Stimulated activated CD4-positive, alpha-beta T cell treated with anti-CD3 and anti-CD28 coated beads, TNF-alpha, amount 100 ng/mL, for 4 hours (primary cell): ENCODE results near the gene ACSF3.
"Not testable (repeated sequence)": the region's sequence is repeated elsewhere in the genome, so short reads cannot be mapped to it uniquely, and the experiment has no call there.

ENCODE experiments used
- DNase-seq, 3 experiments: peaks; one replicate each; pipeline ENCODE4 v3.0.0-alpha.2; 2020; ENCODE audit warnings: low read depth in 3 of 3

The ACSF3 gene

DNA sequence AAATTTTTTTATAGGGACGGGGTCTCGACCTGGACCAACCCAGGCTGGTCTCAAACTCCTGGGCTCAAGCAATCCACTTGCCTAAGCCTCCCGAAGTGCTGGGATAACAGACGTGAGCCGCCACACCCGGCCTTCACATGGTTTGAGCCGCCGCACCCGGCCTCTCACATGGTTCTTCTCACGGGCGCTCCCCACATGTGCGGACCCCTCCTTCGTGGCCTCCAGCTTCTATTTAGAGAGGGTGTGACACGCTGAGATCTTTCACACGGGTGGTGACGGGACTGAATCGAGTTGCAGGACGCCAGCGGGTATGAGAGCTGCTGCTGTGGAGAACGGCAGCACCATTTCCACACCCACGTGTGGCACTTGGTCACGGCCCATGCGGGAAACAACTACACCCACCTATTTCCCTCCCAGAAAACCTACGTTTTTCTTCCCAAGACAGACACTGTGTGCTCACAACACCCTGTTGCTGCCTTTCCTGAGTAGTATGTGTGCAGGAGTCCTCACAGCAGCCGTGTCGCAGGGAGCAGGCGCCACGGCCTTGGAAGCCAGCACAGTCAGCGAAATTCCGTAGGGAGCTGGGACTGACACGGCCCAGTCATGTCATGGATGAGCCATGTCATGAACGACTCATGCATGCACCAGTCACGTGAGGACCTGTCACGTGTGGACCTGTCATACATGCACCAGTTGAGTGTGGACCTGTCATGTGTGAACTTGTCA lies 20.1 kb upstream of the ACSF3 start:
- no peak for DNase-seq

DNA sequence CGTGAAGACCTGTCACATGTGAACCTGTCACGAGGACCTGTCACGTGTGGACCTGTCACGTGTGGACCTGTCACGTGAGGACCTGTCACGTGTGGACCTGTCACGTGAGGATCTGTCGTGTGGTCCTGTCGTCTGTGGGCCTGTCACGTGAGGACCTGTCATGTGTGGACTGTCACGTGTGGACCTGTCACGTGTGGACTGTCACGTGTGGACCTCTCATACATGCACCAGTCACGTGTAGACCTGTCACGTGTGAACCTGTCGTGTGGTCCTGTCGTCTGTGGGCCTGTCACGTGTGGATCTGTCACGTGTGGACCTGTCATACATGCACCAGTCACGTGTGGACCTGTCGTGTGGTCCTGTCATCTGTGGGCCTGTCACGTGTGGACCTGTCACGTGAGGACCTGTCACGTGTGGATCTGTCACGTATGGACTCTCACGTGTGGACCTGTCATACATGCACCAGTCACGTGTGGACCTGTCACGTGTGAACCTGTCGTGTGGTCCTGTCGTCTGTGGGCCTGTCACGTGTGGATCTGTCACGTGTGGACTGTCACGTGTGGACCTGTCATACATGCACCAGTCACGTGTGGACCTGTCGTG lies 19.5 kb upstream of the ACSF3 start:
- not testable (repeated sequence) for DNase-seq

DNA sequence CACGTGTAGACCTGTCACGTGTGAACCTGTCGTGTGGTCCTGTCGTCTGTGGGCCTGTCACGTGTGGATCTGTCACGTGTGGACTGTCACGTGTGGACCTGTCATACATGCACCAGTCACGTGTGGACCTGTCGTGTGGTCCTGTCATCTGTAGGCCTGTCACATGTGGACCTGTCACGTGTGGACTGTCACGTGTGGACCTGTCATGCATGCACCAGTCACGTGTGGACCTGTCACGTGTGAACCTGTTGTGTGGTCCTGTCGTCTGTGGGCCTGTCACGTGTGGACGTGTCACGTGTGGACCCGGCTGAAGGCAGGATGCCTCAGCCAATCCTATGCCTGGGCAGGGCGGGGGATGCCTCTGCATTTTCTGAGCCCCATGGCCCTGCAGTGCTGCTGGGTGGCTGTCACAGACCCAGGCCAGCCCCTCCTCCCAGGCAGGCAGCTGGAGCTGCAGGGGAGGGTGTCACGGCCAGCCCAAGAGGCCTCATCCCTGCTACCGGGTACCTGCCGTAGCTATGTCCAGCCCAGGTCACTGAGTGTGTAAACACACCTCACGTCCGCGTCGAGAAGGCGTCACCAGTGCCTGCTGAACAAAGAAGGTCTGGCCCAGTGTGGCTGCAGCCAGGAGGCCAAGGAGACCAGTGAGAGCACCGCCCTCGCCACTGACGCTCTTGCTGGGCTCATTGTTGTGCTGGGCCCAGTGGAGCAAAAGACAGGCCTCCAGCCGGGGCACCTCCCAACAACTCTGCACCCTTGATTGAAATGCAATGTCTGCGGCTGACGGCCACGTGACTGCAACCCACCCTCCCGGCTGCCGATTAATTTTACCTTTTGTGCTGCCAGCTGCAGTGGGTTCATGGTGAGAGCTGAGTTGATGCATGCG lies 18.6 kb upstream of the ACSF3 start:
- no peak for DNase-seq

DNA sequence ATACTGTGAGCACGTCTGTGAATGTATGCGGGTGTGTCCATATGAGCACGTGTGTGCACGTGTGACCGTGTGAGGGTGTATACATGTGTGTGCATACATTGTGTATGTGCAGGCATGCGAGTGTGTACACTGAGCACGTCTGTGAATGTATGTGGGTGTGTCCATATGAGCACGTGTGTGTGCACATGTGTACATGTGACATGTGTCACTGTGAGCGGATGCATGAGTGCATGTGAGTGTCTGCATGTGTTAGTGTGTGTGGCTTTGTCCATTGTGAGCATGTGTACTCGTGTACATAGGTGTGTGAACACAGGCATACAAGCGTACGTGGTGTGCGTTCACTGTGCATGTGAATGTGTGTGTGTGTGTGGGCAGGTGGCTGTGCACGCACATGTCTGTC lies 17.5 kb upstream of the ACSF3 start:
- no peak for DNase-seq

DNA sequence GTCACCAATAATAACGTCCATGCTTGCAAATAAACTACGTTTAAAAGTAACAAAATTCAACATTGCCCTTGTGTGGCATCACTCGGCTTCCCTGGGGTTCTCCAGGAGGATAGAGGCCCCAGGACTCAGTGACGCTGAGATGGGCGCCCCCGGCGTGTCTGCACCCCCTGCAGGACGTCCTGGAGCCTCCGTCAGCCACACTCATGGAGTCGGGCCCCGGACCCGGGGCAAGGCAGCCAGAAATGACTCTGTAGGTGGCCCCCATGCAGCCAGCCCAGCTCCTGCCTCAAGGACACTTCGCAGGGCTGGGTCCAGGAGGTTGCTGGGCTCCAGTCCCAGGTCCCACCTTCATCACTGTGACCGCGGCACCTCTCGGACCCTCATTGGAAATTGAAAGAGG lies 16.6 kb upstream of the ACSF3 start:
- DNase-seq: no peak

DNA sequence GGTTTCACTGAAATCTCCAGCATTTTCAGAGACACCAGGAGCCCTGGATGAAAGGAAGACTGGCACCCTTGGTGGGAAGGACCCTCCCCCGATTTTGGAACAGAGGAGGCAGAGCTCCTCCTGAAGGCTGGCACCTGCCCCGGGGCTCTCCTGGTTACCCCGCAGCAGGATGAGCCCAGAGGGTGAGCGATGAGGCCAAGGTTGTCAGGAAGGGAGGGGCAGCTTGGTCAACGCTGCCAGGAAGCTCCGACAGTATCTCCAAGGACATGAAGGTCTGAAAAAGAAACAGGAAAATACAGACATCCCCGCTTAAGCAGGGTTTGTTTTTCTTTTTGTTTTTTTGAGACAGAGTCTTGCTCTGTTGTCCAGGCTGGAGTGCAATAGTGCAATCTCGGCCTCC lies 15.5 kb upstream of the ACSF3 start:
- no peak for DNase-seq

DNA sequence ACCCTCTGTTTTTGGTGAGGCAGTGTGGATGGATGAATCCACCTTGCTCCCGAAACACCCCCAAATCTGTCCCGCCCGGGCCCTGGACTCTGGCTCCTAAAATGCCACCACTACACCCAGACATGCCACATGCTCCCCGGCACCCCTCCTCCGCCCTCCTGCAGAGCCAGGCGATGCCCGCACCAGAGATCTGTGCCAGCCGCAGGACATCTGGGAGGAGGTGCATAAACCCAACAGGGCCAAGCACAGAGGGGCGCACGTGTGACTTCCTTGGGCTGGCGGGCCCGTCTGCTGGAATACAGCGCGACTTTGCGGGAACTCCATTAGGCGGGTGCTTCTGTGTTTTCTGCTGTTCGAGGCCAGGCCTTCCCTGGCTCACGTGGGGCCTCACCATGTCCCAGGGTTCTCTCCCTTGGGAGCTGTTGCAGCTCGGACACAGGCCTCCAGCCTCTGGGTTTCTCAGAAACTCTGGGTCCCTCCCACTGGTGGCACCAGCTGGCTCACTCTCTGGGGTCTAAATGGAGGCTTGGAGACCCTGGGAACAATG lies 14.1 kb upstream of the ACSF3 start:
- DNase-seq: no peak

DNA sequence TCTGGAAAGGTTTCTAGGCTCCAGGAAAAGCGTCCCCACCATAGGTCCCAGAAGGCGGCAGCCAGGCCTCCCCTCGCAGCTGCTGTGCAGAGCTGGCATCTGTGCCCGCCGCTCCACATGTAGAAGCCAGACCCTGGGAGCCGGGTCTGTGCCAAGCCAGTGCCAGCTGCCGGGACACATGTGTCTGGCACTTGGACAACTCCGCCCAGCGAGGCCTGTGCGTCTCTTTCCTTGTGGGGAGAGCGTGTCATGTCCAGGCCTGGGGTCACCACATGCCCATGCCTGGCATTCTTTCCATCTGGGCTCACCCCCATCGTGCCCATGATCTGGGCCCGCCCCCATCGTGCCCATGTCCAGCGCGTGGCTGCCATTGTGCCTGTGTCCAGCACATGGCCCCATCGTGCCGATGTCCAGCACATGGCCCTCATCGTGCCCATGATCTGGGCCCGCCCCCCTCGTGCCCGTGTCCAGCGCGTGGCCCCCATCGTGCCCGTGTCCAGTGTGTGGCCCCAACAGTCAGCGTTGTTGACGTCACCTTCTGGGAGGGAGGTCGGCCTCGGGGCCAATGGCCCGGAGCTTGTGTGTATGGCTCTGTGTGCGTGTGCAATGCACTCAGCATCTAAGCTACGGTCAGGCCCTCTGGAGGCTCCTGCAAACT lies 13.3 kb upstream of the ACSF3 start:
- DNase-seq: no peak

DNA sequence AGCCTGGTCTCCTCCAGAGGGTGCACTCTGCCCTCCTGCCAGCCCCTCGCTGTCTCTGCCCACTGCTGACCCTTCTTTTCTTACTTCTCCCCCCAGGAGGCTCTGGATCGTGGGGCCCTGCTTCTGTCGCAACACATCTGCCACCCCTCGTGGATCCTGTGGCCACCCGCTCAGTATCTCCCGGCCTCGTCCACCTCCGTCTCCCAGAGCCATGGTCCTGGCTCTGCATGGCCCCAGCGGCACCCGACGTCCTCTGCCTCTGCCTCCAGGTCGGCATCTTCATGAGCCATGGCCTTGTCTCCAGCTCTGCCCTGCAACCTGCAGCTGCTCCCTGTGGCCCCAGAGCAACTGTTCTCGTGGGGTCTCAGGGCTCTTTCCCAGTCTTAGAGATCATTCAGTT lies 12.1 kb upstream of the ACSF3 start:
- DNase-seq: no peak

DNA sequence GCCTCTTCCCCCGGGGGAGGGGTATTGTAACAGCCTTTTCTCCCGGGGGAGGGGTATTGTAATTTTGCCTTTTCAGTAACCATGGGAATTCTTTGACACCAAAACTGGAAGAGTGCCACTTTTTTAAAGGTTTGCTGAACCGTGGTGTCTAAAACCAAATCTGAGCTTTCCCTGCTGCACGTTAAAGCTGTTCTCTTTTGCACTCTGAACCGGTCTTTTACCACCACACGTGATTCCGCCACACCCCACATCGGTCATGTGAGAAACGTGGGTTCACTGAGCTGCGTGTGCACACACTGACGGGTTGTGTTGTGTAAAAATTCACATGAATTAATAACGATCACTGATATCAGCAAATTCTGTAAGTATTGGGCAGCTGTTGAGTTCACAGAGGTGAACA lies 9.2 kb upstream of the ACSF3 start:
- DNase-seq: no peak

DNA sequence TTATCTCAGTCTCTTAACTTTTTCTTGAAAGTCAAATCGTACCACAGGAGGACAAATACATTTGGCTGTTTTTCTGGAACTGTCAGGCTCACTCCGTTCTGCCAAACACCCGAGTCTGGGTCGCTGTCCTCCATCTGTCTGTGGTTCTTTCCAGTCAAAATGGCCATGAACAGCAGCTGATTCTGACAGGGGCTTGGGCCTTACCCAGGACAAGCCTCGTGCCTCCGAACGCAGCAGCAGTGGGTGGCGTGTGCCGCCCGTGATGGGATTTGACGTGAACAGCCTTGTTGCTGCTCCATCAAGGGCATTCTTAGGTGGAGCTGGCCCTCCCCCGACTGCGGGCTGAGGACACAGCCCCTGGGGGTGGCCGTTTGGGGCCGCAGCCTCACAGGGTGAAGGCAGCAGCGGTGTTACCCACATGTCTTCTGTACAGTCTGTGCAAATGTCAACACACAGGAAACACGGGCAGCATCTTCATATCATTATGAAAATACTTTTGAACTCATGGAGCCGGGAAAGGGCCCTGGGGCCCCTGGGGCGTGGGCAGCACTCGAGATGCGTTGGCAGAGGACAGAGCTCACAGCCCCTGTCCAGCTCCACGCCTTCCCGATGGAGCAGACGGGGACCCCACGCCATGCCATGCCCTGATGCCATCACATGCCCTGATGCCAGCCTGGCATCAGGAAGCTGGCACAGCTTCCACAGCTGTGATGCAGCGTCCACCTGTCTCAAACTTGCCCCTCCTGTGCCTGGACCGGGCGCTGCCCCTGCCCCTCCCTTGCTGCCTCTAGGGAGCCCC lies 8.6 kb upstream of the ACSF3 start:
- DNase-seq: no peak

DNA sequence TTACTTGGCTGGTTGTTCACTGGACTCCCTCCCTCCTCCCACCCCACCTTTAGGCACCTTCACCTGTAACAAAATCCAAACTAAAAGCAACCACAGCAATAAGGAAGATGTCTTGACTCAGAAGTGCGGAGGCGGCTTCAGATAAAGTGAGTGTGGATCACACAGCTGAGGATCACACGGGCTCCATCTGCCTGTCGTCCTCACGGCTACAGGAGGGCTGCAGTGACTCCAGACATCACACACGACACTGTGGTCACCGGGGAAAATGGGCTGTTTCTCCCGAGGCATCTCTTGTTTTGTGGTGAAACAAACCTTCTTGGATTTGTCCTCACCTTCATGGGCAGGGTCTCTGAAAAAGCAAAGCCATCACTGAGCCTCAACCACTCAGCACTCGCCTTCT lies 7.9 kb upstream of the ACSF3 start:
- DNase-seq: no peak

DNA sequence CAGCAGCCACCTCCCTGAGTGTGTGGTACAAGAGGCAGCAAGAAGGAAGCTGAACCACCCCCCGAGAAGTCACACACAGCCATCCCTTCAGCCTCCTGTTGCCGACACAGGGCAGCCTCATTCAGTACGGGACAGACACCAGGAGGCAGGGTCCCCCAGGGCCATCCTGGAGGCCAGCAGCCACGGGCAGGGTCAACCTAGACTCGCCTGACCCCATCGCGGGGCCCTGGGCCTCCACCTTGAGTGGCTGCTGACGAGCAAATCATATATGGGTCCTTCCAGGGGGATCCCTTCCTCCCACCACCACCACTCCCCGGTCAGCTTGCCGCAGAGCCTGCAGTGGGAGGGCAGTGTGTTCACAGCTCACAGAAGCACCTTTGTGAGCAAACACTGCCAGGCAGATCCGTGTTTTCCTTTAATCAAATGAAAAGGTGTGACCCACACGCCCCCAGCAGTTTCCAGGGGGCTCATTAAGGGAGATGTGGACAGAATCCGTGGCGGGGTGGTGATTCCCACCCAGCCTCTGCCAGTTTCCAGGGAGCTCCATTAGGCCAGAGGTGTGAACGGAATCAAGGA lies 5.6 kb upstream of the ACSF3 start:
- no peak for DNase-seq

DNA sequence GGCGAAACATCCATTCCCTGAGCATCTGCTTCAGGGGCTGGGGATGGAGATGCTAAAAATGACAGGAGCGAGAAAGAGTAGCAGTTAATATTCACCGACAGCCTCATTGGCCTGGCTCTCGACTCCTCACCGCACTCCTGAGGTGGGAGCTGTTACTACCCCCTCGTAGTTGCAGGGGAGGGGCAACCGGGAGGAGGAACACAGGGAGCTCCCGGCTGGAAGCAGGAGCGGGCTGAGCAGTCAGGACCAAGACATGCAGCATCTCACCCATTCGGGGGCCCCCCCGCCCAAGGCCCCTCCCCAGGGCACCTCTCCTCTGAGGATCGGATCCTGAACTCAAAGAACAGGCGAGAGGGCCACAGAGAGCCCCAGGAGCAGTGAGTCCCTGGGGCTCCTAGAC lies 4.5 kb upstream of the ACSF3 start:
- no peak for DNase-seq

DNA sequence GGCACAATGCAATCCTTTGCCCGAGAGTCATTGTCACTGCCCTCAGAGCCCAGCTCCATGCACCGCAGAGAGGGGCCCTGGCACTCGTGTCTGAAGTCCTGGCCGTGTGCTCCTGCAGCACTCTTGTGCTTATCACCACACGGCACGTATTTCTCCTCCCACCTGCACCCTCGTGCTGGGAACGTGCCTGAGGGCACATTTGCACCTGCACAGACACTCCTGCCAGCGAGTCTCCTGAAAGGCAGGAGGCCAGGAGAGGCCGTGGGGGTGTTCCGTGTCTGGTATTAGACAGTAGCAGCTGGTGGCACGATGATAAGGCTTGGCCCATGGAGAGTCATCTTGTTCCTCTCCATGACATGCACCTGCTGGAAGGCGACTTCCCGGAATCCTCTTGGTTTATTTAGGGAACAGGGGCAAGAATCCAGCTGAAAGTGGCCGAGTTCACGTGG lies 3.4 kb upstream of the ACSF3 start:
- no peak for DNase-seq

DNA sequence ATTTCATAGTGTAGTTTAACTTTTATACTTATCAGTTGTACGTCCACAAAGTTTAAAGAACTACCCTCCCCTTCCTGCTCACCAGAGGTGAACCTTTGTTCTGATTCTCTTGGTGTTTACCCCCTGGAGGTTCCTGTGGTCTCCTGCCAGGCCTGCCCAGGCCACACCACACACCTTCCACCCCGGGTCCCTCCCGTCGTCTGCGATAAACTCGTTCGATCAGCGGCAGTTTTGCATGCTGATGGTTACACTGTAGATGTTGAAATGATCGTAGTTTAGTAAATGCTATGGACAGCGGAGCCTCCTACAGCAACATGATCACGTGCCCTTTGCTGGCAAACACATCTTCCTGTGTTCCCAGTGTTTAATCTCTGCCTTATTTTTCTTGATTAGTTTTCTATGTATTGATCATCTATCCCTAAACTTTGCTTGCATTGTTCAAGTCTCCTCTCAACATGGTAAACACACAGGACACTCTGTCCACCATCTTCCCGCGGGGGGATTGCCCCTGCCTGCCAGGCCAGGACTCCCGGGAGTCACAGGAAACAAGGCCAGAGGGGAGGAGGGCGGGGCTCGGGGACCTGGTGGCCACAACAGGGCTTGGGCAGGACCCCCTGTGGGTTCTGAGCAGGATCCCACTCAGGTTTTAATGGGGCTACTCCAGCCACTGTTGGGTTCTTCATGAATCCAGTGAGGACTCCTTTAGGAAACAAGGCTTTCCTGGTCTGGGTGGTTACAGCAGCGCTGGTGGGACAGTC lies 2.8 kb upstream of the ACSF3 start:
- no peak for DNase-seq

DNA sequence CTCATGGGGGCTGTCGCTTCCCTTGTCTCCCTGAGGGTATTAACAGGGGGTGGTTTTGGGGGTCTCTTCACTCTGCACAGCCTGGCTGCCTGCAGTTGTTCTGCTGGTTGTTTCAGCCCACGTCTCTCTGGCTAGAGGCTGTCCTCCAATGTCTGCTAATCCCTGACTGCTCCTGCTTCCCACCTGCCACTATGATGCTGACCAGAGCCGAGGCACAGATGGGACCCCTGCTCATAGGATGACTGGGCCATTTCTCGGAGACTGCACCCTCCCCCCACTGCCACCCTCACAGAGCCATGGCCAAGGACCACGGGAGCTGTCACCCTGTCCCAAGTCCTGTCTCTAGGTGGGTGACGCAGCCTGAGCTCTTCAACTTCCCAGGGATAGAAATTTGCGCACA lies 1.6 kb upstream of the ACSF3 start:
- no peak for DNase-seq

DNA sequence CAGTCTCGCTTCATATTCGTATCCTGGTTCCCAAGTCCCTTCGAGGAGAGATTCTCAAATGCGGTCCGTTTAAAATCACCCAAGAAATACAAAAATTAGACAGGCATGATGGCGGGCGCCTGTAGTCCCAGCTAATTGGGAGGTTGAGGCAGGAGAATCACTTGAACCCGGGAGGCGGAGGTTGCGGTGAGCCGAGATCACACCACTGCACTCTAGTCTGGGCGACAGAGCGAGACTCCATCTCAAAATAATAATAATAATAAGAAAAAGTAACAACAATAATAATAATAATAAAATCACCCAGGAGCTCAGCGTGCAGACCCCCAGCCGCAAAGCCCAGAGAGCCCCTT lies 425 bp upstream of the ACSF3 start:
- DNase-seq: not testable (repeated sequence)

DNA sequence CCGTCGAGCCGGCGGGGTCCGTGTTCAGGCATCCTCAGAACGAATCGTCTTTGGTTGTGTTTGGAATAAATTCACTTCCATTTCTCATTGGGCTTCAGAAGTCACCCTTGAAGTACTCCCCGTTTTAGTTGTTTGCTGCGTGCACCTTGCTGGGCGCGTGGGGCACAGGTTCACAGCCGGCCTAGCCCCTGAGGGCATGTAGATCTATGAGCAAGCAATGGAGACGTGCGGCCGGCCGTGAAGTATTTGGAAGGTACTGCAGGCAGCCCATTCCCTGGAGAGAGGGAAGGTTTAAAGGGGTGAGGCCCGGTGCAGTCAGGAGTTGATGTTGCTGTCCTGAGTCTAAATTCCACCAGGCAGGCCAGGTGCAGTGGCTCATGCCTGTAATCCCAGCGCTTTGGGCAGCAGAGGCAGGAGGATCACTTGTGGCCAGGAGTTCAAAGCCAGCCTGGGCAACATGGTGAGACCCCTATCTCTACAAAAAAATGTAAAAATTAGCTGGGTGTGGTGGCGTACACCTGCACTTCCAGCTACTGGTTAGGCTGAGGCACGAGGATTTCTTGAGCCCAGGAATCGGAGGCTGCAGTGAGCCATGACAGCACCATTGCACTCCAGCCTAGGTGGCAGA lies 714 bp downstream of the ACSF3 start:
- DNase-seq: no peak

DNA sequence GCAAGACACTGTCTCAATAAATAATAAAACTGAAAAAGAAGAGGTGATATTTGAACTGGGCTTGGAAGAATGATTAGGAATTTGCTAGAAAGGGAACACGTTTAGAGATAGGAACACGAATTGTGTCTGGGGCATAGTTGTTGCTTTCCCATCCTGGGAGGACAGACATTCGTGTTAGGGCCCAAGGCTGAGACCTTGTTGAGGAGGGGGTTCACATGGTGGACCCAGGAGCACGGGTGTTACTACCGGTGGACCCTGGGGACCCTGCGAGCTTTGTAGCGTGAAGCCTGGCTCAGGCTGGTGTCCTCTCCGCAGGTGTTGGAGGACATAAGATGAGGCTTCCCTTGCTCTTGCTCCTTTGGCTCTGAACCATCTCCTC lies 1.2 kb downstream of the ACSF3 start:
- DNase-seq: no peak
